HEK293 (cell line): Measurements from ENCODE around the gene SLC35A2.
A peak's percentile ranks its signal among the peaks of the same experiment; 100 is the strongest.

Experiments
- KLF9 ChIP-seq: fragments of 450-650 bp; formaldehyde crosslinking; IDR thresholded peaks from 2 replicates; pipeline ENCODE4 v1.5.1; 2016; ENCODE audit warnings: missing biosample characterization, missing genetic modification characterization, low read depth
- PATZ1 ChIP-seq: fragments of 450-650 bp; formaldehyde crosslinking; IDR thresholded peaks from 2 replicates; pipeline ENCODE4 v1.5.1; 2016; ENCODE audit warnings: missing biosample characterization, missing genetic modification characterization
- PRDM10 ChIP-seq: fragments of 450-650 bp; formaldehyde crosslinking; IDR thresholded peaks from 2 replicates; pipeline ENCODE4 v1.5.1; 2016; ENCODE audit warnings: missing biosample characterization, missing genetic modification characterization
- PRDM4 ChIP-seq: fragments of 450-650 bp; formaldehyde crosslinking; IDR thresholded peaks from 2 replicates; pipeline ENCODE4 v1.5.1; 2017; ENCODE audit warnings: missing biosample characterization, missing genetic modification characterization
- SP3 ChIP-seq: fragments of 450-650 bp; formaldehyde crosslinking; IDR thresholded peaks from 2 replicates; pipeline ENCODE4 v1.5.1; 2016; ENCODE audit warnings: missing biosample characterization, missing genetic modification characterization
- WT1 ChIP-seq: fragments of 450-650 bp; formaldehyde crosslinking; IDR thresholded peaks from 2 replicates; pipeline ENCODE4 v1.5.1; 2016; ENCODE audit warnings: missing biosample characterization, missing genetic modification characterization
- ZBTB1 ChIP-seq: fragments of 450-650 bp; formaldehyde crosslinking; IDR thresholded peaks from 2 replicates; pipeline ENCODE4 v1.5.1; 2016; ENCODE audit warnings: missing biosample characterization, missing genetic modification characterization
- ZBTB10 ChIP-seq: fragments of 450-650 bp; formaldehyde crosslinking; IDR thresholded peaks from 2 replicates; pipeline ENCODE4 v1.5.1; 2016; ENCODE audit warnings: missing biosample characterization, missing genetic modification characterization
- ZBTB20 ChIP-seq: fragments of 450-650 bp; formaldehyde crosslinking; IDR thresholded peaks from 2 replicates; pipeline ENCODE4 v1.5.1; 2016; ENCODE audit warnings: missing biosample characterization, missing genetic modification characterization
- ZEB2 ChIP-seq: fragments of 450-650 bp; formaldehyde crosslinking; IDR thresholded peaks from 2 replicates; pipeline ENCODE4 v1.5.1; 2016; ENCODE audit warnings: missing biosample characterization, missing genetic modification characterization
- ZFP37 ChIP-seq: fragments of 450-650 bp; formaldehyde crosslinking; IDR thresholded peaks from 2 replicates; pipeline ENCODE4 v1.5.1; 2016; ENCODE audit warnings: missing biosample characterization, missing genetic modification characterization
- ZFP41 ChIP-seq: fragments of 450-650 bp; formaldehyde crosslinking; IDR thresholded peaks from 2 replicates; pipeline ENCODE4 v1.5.1; 2016; ENCODE audit warnings: missing biosample characterization, missing genetic modification characterization, borderline replicate concordance
- ZNF146 ChIP-seq: fragments of 450-650 bp; formaldehyde crosslinking; IDR thresholded peaks from 2 replicates; pipeline ENCODE4 v1.5.1; 2016; ENCODE audit warnings: missing biosample characterization, missing genetic modification characterization
- ZNF157 ChIP-seq: fragments of 450-650 bp; formaldehyde crosslinking; IDR thresholded peaks from 2 replicates; pipeline ENCODE4 v1.5.1; 2016; ENCODE audit warnings: missing biosample characterization, missing genetic modification characterization
- ZNF394 ChIP-seq: fragments of 450-650 bp; formaldehyde crosslinking; IDR thresholded peaks from 2 replicates; pipeline ENCODE4 v1.5.1; 2016; ENCODE audit warnings: missing biosample characterization, missing genetic modification characterization, mild to moderate bottlenecking, moderate library complexity, borderline replicate concordance
- ZNF530 ChIP-seq: fragments of 450-650 bp; formaldehyde crosslinking; IDR thresholded peaks from 2 replicates; pipeline ENCODE4 v1.5.1; 2016; ENCODE audit warnings: low read depth, missing biosample characterization, missing genetic modification characterization
- ZNF600 ChIP-seq: fragments of 450-650 bp; formaldehyde crosslinking; IDR thresholded peaks from 2 replicates; pipeline ENCODE4 v1.5.1; 2016; ENCODE audit warnings: missing biosample characterization, missing genetic modification characterization
- ZNF623 ChIP-seq: fragments of 450-650 bp; formaldehyde crosslinking; IDR thresholded peaks from 2 replicates; pipeline ENCODE4 v1.5.1; 2016; ENCODE audit warnings: missing biosample characterization, missing genetic modification characterization
- ZNF629 ChIP-seq: fragments of 450-650 bp; formaldehyde crosslinking; IDR thresholded peaks from 2 replicates; pipeline ENCODE4 v1.5.1; 2017; ENCODE audit warnings: missing biosample characterization, missing genetic modification characterization
- ZNF843 ChIP-seq: fragments of 450-650 bp; formaldehyde crosslinking; IDR thresholded peaks from 2 replicates; pipeline ENCODE4 v1.5.1; 2016; ENCODE audit warnings: missing biosample characterization, missing genetic modification characterization
- ZXDB ChIP-seq: fragments of 450-650 bp; formaldehyde crosslinking; IDR thresholded peaks from 2 replicates; pipeline ENCODE4 v1.5.1; 2016; ENCODE audit warnings: missing biosample characterization, missing genetic modification characterization
- TF ChIP-seq, protein P1 (sequence below): fragments of 450-650 bp; formaldehyde crosslinking; IDR thresholded peaks from 2 replicates; pipeline ENCODE4 v1.5.1; 2016; ENCODE audit warnings: missing biosample characterization, missing genetic modification characterization
- TF ChIP-seq, protein P2 (sequence below): fragments of 450-650 bp; formaldehyde crosslinking; IDR thresholded peaks from 2 replicates; pipeline ENCODE4 v1.5.1; 2016; ENCODE audit warnings: missing biosample characterization, missing genetic modification characterization

The SLC35A2 gene

DNA sequence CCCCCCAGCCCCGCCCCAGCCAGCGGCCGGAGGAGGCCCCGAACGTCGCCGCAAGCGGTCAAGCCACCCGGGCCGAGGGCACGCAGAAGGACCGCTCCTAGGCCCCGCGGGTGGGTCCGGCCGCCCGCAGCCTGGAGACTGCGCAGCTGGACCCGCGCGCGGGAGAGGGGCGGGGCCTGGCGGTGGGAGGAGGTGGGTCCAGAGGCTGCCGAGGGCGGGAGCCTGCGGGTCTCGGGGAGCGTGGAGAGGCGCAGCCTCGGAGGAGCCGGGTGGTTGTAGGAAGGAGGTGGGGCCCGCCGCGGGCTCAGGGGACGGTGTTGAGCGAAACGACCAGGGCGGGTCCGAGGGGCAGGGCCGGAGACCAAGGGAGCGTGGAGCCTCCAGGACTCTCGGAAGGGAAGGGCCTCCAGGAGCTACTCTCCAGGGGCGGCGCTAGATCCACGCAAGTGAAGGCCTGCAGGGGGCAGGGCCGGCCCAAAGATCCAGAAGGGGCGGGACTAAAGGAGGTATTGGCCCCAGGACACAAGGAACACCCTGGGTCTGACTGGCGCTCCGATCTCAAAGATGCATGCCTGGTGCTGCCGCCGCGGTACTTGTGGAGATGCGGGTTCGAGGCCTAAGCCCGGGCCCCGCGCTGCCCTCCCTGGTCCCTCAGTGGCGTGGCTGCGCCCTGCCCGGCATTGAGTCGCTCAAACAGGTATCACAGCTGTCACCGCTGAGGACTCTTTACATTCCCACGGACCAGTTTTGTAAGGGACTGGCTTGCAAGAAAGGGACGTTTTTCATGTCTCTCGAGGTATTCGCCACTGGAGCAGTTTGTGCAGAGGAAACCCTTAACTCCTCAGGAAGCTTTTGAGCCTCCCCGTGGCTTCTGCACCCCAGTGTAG, 19.8 kb downstream of the SLC35A2 start (continued):
- TF ChIP-seq, protein P1, sequence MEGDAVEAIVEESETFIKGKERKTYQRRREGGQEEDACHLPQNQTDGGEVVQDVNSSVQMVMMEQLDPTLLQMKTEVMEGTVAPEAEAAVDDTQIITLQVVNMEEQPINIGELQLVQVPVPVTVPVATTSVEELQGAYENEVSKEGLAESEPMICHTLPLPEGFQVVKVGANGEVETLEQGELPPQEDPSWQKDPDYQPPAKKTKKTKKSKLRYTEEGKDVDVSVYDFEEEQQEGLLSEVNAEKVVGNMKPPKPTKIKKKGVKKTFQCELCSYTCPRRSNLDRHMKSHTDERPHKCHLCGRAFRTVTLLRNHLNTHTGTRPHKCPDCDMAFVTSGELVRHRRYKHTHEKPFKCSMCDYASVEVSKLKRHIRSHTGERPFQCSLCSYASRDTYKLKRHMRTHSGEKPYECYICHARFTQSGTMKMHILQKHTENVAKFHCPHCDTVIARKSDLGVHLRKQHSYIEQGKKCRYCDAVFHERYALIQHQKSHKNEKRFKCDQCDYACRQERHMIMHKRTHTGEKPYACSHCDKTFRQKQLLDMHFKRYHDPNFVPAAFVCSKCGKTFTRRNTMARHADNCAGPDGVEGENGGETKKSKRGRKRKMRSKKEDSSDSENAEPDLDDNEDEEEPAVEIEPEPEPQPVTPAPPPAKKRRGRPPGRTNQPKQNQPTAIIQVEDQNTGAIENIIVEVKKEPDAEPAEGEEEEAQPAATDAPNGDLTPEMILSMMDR (tag by site-specific recombination): peak; percentile 89
- no peak for TF ChIP-seq ZNF157
- 0 out of 2 replicates have a peak, but pooled peaks have one; percentile 21 for TF ChIP-seq PRDM4
- peak; percentile 20; the same call in 1 of the 2 replicates for TF ChIP-seq ZNF394 (tag by site-specific recombination)
- TF ChIP-seq WT1 (tag by site-specific recombination): no peak
- TF ChIP-seq ZXDB (tag by site-specific recombination): peak; percentile 86
- 0 out of 2 replicates have a peak, but pooled peaks have one; percentile 21 for TF ChIP-seq ZBTB10
- peak; percentile 40; the same call in 1 of the 2 replicates for TF ChIP-seq ZNF629
- no peak for TF ChIP-seq ZNF530 (tag by site-specific recombination)
- TF ChIP-seq KLF9 (tag by site-specific recombination): peak; percentile 65
- TF ChIP-seq SP3 (tag by site-specific recombination): peak; percentile 80
- no peak for TF ChIP-seq ZNF146 (tag by site-specific recombination)
- peak; percentile 45; the same call in 1 of the 2 replicates for TF ChIP-seq PATZ1 (tag by site-specific recombination)
- no peak for TF ChIP-seq ZFP37 (tag by site-specific recombination)
- peak; percentile 69 for TF ChIP-seq PRDM10 (tag by site-specific recombination)
- TF ChIP-seq ZEB2: 0 out of 2 replicates have a peak, but pooled peaks have one; percentile 49
- 0 out of 2 replicates have a peak, but pooled peaks have one; percentile 12 for TF ChIP-seq ZNF600 (tag by site-specific recombination)
- TF ChIP-seq ZBTB1 (tag by site-specific recombination): no peak
- TF ChIP-seq ZNF623 (tag by site-specific recombination): no peak
- TF ChIP-seq ZFP41 (tag by site-specific recombination): no peak
- peak; percentile 64; the same call in 1 of the 2 replicates for TF ChIP-seq ZBTB20 (tag by site-specific recombination)
- TF ChIP-seq, protein P2, sequence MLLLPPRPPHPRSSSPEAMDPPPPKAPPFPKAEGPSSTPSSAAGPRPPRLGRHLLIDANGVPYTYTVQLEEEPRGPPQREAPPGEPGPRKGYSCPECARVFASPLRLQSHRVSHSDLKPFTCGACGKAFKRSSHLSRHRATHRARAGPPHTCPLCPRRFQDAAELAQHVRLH (tag by site-specific recombination): no peak
- TF ChIP-seq ZNF843 (tag by site-specific recombination): no peak
